CD4-positive, alpha-beta T cell treated with Interleukin-21 for 1 hour (primary cell): ENCODE measurements around the gene POFUT2.

Experiments
- DNase-seq: peaks from one replicate; pipeline ENCODE4 v3.0.0-alpha.2; 2020

The POFUT2 gene

GRCh38 chr21:45296638-45297037 is 8.9 kb upstream of the POFUT2 start:
- DNase-seq, result no peak

DNA sequence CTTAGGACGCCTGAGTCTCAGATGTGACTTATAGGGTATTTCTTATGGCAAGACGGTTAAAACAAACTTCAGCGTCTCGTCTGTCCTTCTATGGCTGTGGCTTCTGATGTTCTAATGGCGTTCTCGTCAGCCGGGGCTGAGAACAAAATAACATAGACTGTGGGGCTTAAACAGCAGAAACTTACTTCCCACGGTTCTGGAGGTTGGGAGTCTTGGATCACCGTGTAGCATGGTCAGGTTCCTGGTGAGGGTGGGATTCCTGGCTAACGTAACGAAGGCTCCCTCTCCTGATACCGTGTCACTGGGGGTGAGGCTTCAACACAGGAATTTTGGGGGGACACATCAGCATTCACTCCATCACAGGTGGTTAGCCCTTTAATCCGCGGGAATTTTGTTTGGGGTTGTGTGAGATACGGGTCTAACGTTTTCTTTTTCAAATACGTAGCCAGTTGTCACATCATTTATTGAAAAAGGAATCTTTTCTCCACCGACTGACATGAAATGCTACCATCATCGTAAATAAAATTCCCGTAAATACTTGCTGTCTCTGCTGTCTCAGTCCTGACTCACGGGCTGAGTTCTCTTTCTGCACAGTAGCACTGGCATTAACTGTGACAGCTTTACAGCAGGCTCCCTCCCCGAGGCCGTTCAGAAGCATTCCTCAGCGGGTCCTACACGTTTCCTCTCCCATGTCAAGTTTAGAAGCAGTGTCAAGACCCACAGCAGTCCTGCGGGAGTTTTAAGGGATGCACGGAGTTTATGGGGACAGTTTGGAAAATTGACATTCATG is 8.1 kb upstream of the POFUT2 start:
- no peak for DNase-seq

- no peak for DNase-seq
Observed at GRCh38 chr21:45294509-45295291, 7.0 kb upstream of the POFUT2 start.

GRCh38 chr21:45293726-45294401 is 6.2 kb upstream of the POFUT2 start:
- no peak for DNase-seq

DNA sequence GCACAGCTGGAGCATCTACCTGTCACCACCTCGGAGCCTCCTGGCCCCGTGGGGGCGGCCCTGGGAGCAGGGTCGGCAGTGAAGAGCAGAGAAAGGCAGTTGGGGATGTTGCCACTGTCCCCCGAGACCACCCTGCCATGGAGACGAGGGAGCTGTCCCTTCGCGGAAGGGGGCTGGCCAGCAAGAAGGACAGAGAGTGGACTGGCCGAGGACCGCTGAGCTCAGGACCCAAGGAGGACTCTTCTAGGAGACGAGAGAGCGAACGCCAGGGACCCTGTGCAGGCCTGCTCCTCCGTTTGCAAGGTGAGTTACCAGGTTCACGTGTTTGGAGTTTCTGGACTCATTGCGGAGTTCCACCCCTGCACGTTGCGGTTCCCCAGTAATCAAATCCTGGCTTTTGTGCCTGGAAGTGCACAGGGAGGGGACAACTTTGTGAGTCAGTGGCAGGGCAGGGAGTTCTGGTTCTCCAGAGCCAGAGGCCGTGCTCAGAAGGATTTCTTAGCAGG is 5.6 kb upstream of the POFUT2 start:
- no peak for DNase-seq

DNA sequence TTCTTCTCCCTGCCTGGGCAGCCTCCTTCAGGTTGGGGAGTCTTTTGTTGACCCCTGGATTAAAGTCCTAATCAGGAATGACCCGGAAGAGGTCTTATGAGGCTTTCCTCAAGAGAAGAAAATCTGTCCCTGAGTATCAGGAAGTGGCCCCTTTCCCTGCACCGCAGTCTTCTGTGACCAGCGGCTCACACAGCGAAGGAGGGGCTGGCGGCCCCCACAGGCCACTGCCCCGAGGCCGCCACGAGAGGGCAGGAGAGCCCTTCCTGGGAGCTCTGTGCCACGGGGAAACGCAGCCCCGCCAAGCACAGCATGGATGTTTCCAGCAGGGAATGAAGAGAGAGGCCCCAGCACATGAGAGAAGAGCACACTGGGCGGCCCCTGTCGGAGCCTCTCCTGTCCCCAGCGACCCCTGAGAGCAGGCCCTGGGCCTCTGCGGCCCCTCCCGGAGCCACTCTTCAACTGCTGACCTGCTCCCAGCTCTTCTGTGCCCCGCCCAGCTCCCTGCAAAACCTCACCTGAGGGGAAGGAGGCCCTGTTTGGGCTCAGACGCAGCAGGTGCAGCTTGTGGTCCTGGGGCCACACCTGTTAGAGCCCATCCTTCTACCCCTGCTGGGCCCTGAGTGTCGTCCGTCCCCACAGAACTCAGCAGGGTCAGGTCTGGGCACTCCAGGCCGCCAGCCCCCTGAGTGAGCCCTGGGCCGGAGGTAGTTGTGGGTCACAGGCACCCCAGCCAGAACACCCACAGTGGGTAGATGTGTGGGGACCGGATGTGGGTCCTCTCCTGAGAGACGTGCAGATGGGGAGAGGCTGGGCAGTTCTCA is 4.9 kb upstream of the POFUT2 start:
- DNase-seq, result peak; percentile 76

GRCh38 chr21:45291613-45292398 is 4.1 kb upstream of the POFUT2 start:
- no peak for DNase-seq

DNA sequence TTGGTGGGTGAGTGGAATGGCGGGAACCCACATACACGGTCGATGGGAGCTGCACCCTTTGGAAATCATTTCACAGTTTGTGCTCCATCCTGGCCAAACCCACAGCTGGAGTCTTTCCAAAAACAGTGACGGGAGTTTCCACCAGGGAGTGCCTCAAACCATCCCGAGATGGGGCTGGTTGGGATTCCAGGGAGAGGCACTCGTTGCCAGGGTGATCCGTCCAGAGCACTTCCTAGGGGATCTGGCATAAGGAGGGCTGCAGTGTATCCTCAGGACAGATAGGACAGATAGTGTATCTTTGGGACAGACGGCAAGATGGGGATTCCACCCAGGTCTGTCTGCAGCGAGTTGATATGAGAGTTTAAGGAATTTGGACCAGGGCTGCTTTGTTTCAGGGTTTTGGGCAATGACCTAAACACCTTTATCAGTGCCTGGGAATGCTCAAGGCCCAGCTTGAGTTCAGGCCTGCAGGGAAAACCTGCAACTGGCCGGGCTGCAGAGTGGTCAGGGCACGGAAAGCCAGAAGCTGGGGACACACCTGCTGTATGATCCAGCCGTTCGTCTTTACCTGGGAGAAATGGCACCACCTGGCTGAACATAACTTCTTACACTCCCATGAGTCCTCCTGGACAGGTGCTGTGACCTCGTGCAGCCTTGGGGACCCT is 3.4 kb upstream of the POFUT2 start:
- no peak for DNase-seq

GRCh38 chr21:45289655-45290515 is 2.2 kb upstream of the POFUT2 start:
- DNase-seq, result no peak

- no peak for DNase-seq
Observed at GRCh38 chr21:45289134-45289533, 1.4 kb upstream of the POFUT2 start.

DNA sequence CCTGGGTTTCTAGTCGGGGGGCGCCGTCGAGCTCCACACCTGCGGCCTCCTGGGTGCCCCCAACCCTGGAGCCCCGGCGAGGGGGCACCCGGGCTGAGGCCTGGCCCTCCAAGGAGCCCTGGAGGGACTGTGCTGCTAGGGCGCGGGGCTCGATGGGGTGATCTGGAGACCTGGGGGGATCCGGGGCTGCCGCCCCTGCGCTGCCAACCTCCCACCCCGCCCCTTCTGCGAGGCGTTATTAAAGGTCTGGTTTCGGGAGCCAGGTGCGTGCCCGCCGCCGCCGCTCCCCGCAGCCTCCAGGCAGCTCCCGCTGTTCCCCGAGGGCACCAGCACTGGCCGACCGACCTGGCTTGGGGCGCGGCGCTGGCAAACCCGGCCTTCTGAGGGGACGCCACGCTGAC is 746 bp upstream of the POFUT2 start:
- DNase-seq, result no peak

DNA sequence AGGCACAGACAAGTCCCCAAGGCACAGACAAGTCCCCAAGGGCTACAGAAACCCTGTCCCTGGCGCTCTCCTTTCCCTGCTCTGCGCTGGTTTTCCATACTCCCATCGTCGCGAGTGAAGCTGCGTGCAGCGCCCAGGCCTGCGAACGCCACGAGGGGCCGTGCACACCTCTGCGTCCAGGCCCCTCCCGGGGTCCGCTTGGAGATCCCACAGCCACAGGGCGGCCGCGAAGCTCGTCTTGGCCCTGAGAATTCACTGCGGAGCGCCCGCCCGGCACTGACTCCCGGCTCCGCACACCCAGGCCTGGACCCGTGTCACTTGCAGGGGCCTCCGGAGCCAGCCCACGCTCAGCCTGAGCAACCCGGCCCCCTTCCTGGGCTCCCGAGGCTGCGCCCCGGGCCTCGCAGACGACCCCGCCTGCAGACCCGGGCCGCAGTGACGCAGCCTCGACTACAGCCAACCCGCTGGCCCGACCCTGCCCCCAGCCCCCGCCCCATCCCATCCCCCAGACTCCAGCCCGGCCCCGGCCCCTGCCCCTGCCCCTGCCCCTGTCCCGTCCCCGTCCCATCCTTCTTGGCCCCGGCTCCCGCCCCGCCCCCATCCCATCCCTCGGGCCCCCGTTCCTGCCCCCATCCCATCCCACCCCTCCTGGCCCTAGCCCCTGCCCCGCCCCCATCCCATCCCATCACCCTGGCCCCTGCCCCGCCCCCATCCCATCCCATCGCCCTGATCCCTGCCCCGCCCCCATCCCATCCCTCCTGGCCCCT is 841 bp downstream of the POFUT2 start:
- DNase-seq, result no peak

DNA sequence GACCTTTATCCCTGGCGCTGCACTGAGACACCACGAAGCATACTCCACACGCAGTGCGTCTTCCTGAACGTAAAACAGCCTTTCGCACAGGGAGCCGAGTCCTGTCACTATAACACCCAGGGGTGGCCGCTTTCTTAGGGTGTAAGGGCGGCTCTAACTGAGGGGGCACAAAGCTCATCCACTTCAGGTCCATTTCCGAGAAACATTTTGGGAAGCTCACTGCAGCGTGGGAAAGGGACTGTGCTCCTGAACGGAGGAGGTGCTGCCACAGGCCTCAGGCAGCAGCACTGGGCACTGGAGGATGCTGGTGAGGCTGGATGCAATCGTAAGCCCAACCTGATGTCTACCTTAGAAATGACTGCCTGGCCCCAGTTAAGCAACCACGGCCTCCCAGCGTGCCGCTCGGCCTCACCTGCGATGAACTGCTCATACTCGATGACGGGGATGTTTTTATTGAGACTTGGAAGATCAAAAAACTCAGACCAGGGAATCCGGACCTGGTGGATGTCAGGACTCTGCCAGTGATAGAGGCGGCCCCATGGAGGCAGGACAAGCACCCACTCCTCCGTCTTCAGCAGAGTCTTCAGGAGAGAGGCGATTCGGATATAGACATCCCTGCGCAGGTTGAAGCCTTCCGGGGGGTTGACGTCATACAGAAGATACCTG is 2.3 kb downstream of the POFUT2 start:
- DNase-seq, result no peak

DNA sequence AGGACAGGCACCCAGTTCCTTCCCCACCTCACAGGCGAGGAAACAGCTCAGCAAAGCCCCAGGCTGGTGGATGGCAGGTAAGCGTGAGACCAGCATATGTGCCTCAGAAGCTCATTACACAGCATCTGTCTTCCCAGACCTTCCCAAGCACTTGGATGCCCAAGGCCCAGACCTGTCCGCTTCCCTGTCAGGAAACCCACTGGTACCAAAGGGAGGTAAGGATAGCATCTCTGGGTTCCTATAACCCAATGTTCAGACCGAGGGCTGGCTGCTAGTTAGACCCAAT is 3.3 kb downstream of the POFUT2 start:
- DNase-seq, result no peak

- DNase-seq, result no peak
Observed at GRCh38 chr21:45283611-45284455, 3.9 kb downstream of the POFUT2 start.

- DNase-seq, result no peak
Observed at GRCh38 chr21:45283035-45283610, 4.6 kb downstream of the POFUT2 start.

DNA sequence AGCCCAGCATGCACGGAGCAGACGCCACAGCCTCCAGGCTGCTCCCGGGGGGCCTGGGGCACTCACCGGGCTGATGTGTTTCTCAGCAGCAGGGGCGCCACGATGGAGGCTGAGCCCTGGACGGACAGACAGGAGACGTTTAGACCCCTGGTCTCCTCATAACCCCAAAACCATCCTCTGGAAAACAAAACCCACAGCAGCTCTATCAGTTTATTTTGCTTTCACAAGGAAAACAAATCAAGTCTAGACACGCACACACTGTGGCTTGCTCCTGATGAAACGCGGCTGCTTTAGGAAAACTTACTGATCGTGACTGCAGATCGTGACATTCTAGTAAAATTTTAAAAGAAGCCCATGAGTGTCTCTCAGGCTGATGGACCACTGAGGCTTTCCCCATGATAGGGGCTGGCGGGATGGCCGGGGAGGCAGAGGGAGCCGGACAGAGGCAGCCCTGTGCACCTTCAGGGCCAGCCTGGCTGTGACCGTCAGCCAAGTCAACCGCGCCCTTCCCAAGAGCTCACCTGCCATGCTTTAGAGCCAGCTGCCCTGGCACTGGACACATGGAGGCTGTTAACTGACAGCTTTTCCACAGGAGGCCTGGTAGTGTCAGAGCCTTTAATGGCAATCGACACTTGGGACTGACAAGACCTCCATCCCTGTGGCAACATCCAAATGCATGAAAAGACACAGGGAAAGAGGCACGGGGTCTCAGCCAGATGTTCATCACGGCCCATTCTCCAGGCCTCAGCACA is 5.2 kb downstream of the POFUT2 start:
- no peak for DNase-seq
